Hematopoietic multipotent progenitor cell treated with erythropoietin and hydrocortisone succinate and interleukin-3 and kit ligand, for 17 days (in vitro differentiated cells): ENCODE data around the gene SUGT1.
"Not testable (repeated sequence)": the region's sequence is repeated elsewhere in the genome, so short reads cannot be mapped to it uniquely, and the experiment has no call there.

Experiments used
- DNase-seq: peaks from one replicate; pipeline ENCODE4 v3.0.0-alpha.2; 2015; ENCODE audit warnings: low spot score

The SUGT1 gene

DNA sequence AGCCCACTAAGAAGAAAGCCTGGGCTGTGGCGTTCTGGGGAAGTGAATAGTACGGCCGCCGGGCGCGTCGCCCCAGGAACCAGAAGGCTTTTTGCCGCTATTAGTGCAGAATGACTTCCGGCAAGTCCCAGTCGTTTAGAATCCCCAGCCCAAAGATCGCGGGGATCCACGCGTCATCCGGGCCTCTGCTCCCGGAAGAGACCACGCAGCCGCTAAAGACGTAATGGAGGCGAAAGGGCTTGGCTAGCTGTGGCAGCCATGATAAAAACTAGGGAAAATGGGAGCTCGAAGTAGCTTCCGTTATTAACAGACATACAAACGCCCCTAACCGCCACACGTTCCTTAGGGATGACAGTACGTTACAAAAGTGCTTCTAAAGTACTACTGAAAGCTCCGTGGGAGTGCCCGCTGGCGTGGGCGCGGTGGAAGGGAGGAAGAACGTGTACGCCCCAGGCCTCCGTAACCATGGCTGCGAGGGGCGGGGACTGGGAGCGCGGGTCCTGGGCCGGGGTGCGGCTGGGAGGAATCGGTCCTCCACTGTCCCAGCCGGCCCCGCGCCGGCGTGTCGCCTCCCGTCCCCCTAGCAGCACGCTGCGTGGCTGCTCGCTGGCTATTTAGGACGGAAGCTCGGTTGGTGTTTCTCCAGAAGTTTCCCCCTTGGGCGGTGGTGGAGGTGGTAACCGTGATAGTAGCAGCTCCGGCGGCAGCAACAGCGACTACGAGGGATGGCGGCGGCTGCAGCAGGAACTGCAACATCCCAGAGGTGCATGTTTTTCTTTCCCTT lies at the start of gene SUGT1:
Gene SUGT1, plus strand, starts transcription at position 641 of the 784 bp plus-strand sequence. Its CDS starts 85 bp downstream, at position 726.
- peak; percentile 93 for DNase-seq

DNA sequence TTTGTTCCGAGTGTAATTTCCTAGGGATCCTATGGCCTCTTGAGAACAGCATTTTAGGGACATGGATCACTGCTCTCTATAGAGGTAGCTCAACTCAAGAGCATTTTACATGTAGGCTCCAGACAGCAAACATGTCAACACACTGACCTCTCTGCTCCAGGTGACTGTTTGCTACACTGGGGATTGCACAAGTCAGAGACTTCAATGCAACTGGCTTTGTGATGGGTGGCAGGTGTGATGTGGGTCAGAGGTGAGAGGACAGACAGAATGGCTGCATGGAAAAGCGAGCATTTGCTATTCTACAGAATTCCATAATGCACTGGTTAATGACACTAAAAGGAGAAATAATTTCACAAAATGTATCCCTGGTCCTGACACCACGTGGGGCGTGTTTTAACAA lies 49.3 kb upstream of the SUGT1 start:
- DNase-seq: not testable (repeated sequence)

DNA sequence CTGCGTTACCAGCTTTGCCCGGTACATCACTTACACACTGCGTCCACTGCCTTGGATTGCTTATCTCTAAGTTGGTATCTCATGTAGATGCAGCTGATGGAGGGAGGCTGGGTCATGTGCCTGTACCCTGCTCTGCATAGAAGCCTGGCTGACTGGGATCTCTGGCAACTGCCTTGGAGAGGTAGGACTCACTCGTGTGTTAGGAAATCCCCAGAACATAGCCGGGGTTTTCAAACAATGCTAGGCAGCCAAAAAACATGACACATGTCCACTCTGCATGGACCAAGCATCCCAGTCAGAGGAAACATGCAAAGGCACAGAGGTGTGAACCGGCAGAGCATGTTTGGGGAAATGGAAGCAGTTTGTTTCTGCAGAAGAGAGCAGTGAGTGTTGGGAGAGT lies 46.5 kb upstream of the SUGT1 start:
- not testable (repeated sequence) for DNase-seq

DNA sequence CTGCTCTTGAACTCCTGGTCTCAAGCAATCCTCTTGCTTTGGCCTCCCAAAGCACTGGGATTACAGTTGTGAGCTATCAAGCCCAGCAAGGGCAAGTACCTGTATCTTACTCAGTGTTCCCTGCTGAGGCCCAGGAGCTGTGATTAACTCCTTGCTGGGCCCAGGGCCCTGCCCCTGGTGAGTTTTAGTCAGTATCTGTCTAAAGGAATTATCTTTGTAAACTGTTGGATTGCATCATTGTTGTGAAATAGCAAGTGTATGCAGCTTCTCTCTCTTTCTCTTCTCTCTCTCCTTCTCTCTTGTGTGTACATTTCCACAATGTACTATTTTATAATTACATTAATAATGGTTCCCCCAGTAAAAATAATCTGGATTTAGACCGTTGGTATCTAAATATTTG lies 45.8 kb upstream of the SUGT1 start:
- not testable (repeated sequence) for DNase-seq

DNA sequence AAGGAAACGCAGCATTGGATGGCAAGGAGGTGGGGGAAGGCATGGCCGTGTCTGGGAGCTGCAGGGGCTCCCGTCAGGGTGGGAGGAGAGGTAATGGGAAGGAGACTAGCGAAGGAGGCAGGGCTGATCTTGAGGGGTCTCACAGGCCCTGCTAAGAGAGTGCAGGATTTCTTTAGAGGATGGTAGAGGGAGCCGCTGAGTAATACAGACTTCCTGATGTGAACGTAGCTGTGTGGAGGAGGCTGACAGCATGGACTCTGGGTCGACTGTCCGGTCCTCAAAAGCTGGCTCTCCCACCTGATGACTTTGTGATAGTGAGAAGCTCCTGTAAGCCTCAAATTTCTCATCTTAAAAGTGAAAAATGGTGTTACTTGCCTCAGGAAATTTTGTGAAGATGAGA lies 44.5 kb upstream of the SUGT1 start:
- DNase-seq: not testable (repeated sequence)

DNA sequence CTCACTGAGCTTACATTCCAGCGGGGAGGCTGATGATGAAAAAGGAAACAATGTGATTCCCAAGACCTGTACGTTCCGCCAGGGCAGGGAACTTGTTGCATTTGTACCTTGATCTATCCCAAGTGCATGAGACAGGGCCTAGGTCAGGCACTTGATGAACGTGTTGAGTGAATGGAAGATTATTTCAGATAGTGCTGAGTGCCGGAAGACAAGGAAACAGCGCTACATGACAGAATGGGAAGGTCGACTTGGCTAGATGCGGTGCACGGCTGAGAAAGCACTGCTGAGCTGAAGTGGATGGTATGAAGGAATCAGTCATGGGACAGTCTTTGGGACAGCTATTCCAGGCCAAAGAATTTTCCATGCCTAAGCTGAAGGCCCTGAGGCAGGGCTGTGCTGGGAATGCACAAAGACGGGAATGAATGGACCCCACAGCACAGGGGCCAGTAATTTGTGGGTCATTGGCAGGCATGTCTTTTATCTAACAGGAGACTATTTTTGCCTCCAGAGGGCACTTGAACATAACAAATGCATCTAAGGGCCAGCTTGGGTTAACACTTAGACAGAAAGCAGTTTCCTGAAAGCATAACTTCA lies 43.5 kb upstream of the SUGT1 start:
- peak; percentile 56 for DNase-seq

DNA sequence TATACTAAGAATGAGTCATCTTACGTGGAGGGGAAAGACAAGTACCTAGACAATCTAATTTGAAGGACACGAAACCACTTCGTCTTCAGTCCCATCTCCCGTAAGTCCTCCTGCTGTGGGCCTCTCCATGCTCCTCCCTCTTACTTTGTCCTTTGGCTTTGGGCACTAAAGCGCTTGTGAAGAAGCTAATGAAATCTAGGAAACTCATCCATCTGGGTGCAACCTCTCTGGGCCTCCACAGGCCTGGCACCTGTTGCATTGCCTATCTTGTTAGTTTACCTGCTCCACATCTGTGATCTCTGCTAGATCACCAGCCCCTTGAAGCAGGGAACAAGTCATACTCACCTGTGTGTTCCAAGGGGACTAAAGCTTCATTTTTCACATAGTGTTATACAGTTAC lies 42.5 kb upstream of the SUGT1 start:
- not testable (repeated sequence) for DNase-seq

DNA sequence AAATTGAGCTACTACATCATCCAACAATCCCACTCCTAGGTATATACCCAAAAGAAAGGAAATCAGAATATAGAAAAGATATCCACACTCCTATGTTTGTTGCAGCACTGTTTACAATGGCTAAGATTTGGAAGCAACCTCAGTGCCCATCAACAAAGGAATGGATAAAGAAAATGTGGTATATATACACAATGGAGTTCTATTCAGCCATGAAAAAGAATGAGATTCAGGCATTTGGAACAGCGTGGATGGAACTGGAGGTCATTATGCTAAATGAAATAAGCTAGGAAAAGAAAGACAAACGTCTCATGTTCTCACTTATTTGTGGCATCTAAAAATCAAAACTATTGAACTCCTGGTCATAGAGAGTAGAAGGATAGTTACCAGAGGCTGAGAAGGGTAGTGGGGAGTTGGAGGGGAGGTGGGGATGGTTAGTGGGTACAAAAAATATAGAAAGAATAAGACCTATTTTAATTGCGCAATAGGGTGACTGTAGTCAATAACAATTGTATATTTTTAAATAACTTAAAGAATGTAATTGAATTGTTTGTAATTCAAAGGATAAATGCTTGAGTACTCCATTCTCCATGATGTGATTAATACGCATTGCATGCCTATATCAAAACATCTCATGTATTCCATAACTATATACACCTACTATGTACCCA lies 37.4 kb upstream of the SUGT1 start:
- no peak for DNase-seq

DNA sequence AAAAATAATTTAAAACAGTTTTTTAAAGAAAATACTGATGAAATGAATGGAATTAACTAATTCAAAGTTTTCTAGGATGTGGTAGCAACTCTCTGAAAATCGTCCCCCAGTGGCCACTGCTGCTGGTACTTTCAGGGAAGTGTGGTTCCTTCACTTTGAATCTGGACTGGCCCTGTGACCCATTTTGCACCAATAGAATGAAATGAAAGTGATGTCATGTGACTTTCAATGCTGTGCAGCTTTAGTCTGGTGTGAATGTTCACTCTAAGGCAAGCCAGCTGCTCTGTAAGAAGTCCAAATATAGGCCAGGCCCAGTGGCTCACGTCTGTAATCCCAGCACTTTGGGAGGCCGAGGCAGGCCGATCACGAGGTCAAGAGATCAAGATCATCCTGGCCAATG lies 36.8 kb upstream of the SUGT1 start:
- DNase-seq: no peak

DNA sequence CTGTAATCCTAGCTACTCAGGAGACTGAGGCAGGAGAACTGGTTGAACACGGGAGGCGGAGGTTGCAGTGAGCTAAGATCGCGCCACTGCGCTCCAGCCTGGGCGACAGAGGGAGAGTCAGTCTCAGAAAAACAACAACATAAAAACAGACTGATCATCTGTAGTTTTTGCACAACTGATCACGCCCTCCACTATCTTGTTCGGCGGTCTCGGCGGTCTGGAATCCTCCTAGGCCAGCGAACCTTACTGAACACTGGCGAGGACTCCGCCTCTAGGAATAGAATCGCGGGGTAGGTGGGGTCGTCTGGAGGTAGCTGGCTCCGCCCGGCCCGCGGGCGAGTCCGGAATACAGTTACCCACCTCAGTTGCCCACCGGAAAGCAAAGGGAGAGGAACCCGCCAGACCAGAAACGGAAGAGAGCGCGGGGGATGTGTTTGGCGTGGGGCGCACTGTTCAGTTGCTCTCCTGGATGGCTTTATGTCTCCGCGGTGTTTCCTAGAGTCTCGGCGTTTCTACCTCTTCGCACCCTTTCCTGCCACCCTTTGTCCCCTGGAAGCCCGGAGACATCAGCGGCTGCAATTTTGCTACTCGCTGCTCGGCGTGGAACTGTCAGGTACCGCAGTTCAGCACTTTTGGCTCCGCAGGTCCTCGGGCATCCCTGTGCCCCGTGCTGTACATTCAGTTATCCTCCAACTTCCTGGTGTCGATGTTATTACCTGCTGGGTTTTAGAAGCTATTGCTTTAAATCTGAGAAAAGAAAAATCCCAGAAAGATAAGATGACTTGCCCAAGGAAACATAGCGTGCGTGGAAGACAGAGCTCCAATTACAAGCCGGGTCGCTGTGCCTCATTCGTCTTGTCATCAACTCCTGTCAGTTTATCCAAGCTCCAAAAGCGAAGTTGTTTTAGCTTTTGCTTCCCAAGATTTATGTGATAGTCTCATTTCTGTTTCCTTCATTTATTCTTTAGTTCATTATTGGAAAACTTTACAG lies 35.3 kb upstream of the SUGT1 start:
- no peak for DNase-seq

DNA sequence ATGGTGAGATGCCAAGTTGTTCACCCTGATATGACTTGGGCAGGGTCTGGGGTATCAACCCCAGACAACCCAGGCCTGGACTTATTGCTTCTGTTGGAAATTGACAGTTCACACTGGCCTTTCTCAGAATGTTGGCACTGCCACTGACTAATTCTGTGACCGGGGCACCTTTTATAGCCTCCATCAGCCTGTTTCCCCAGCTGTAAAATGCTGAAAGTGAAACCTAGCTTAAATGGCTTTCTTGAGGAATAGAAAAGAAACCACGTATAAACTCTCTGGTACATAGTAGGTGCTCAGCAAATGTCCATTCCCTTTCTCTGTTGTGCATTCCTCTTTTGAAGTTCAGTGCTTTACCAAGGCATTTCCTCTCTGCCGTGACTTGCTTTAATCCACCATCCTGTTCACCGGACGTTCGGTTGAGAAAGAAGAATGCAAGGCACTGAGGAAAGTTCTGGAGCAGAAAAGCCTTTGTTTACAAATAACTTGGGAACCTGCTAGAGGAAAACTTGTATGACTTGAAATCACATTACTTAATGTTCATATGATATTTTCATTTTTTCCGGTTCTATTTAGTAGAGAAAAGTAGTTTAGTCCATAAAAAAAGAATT lies 21.4 kb upstream of the SUGT1 start:
- DNase-seq: not testable (repeated sequence)

DNA sequence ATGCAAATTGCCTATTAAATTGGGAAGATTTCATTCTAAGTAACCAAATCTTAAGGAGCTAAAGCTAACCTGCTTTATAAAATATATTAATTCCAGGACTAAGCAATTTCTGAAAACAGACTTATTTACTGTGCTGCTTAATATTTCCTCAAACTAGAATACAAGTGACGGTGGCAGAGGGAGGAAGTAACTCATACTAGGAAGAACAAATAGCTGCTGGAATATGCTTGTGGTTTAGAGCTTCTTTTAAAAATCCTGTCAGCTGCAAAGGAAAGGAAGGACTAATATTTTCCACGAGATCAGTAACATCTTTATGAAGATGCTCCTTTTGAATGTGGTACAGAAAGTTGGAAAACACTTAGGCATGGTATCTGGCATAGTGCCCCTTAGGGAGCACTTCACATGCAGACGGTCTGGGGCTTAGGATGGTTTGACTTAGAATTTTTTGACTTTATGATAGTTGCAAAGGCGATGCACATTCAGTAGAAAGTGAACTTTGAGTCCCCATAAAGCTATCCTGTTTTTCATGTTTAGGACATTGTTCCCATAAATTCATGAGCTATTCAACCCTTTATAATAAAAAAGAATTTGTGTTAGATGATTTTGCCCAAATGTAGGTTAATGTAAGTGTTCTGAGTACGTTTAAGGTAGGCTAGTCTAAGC lies 13.8 kb upstream of the SUGT1 start:
- DNase-seq: no peak

DNA sequence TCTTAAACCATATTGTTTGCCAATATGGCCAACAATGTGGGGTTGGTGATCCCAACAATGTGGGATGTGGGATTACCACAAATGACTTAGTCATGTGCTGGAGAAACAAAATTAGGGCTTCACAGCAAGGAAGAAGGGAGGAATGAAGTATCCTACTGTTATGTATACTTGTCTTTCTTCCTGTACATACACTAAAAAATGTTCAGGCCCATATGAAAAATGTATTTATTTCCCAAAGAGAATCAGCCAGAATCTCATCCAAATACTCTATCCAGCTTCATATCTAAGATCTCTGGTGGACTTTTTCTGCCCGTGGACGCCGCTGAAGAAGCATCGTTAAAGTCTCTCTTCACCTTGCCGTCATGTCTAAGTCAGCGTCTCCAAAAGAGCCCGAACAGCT lies 10.5 kb upstream of the SUGT1 start, which contains the start of gene HNRNPA1L2:
Gene HNRNPA1L2, plus strand, starts transcription at position 301 of the 400 bp plus-strand sequence. Its CDS starts 62 bp downstream, at position 363.
- no peak for DNase-seq

DNA sequence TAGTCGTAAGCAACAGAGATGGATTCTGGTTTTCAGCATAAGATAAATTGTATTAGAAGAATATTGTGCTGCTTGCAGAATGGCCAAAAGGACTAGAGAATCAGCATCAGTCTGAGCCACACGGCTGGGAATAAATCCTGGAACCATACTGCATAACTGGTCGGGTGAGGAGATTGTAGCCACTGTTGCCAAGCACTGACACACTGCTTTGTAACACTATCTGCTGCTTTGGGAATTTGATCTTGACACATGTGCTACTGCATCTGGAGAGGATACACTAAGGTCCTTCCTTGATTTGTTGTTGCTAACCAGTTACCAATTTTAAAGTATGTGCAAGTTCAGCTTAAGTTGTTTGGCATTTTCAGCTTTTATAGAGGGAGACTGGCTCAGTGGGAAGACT lies 8.5 kb upstream of the SUGT1 start:
- DNase-seq: no peak

DNA sequence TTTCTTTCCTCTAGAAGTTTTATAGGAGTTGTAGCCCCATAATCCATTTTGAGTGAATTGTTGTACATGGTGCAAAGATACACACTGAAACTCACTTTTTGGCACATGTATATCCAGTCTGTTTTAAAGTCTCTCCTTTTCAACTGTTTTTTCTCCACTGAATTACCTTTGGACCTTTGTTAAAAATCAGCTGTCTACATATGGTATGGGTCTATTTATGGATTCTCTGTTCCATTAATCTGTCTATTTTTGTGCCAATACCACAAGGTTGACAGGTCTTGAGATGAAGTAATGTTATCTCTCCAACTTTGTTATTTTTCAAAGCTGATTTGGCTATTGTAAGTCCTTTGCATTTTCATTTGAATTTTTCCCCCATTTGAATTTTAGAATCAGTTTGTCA lies 5.7 kb upstream of the SUGT1 start:
- DNase-seq: no peak

DNA sequence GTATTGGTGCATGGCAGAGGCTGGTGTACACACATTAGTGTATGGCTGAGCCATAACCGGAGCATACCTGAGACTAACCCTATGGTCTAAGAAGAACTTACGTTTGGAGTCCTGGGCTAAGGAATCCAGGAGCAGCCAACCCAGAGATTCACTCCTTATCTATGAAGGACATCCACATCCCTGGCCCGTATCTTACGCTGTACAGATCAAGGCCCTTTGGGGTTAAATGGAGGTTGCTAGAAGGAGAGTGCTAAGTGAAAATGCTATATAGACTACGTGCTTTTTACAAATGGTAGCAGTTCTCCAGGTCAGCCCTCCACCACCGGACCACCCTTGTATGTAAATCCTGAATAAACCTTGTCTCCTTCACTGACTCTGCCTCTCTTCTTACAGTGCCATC lies 1.9 kb upstream of the SUGT1 start:
- no peak for DNase-seq

DNA sequence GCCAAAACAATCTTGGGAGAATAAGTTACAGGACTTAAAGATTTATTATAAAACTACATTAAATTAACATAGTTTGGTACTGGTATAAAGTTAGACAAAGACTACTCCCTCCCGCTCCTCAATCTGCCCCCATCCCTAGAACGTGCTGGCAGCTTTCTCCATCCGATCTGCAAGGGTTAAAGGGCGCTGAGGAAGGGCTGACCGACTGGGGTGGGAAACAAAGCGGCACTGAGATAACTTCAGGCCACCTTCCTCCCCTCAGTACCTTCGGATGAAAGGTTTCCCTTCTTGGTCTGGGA lies 790 bp upstream of the SUGT1 start:
- DNase-seq: no peak

DNA sequence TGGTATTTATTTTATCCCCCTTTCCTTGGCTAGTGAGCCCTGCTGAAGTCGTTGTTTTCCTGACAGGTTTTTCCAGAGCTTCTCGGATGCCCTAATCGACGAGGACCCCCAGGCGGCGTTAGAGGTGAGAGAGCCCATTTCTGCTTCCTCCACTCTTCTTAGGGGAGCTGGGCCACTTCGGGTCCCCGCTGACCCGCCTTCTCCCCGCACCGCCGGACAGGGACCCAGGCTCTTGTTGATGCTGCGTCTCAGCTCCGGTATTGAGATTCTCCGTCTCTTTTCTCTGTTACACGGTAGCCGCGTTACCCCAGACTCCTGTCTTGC lies 306 bp downstream of the SUGT1 start:
- DNase-seq: no peak

DNA sequence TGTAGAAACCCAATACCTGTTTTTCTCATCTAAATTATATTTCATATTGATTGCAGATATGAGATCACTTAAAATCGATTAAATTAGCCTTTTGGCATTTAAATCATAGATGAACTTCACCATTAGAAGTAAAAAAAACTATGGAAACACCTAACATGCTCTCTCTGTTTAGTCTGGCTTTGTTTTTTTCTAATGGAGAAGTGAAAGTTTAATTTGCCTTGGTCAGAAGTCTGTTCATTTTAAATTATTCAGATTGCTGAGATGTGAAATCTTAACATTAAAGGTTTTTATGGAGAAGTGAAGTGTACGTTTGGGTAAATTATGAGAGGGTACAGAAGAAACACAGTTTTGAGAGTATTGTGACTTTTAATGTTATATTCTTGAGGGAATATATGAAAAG lies 6.7 kb downstream of the SUGT1 start:
- no peak for DNase-seq

DNA sequence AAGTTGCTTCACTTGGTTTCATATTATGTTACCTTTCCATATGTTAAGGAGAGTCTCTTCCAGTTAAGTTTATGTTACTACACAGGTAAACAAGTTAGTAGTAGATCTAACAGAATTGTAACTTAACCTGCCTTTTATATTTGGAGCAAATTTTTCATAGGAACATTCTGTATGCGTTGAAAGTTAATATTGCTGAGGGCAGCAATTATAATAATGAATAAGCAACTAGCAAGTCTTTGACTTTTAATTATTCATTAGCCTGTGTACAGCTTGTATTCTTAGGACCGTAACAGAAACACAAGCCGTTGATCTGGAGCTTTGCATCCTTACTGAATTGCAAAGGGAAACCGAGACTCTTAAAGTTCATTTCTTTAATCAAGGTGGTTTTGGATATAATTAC lies 11.6 kb downstream of the SUGT1 start:
- DNase-seq: no peak

DNA sequence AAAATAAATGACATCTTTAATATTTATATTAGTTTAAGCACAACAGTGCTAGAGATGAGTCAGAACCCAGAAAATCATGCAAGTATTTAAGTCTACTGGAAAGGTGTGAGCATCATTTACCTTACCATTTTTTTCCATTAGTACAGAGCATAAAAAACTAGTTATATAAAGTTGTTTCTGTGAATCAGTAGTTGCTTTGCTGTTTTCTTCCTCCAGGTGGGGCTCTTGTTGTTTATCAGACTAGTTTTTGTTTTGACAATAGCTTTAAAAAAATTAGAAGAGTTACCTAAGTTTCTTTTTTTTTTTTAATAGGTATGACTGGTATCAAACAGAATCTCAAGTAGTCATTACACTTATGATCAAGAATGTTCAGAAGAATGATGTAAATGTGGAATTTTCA lies 12.7 kb downstream of the SUGT1 start:
- peak; percentile 58 for DNase-seq
